Activated CD4-positive, alpha-beta memory T cell treated with anti-CD3 and anti-CD28 coated beads, Interleukin-2, amount 10 ng/mL, durations not matched to agents 7 days and 5 days (primary cell): ENCODE data around the gene LEO1. TPM values are rescaled to one million over a fixed set of nuclear protein-coding genes. Genes with fewer than 3 reads are reported as not detected.
"Not testable (repeated sequence)": the region's sequence is repeated elsewhere in the genome, so short reads cannot be mapped to it uniquely, and the experiment has no call there.

Source experiments
- CTCF ChIA-PET: fragments of 350-600 bp; sonication (Branson Sonifier 250); formaldehyde crosslinking; loops from one replicate; lab custom pipeline; 2021; ENCODE audit warnings: antibody characterized with exemption, inconsistent platforms; lab: Charles Lee
- POLR2A ChIA-PET: fragments of 350-600 bp; sonication (Branson Sonifier 250); formaldehyde crosslinking; loops from one replicate; lab custom pipeline; 2021; ENCODE audit warnings: antibody characterized with exemption; lab: Charles Lee
- DNase-seq: peaks from one replicate; pipeline ENCODE4 v3.0.0-alpha.2; 2020
- H3K27ac Mint-ChIP-seq: one replicate; pipeline ENCODE4 v1.8.0; 2021; ENCODE audit warnings: mild to moderate bottlenecking, mixed read lengths
- H3K27me3 Mint-ChIP-seq: one replicate; pipeline ENCODE4 v1.8.0; 2021; ENCODE audit warnings: mixed read lengths
- H3K36me3 Mint-ChIP-seq: one replicate; pipeline ENCODE4 v1.8.0; 2021; ENCODE audit warnings: low read depth, mixed read lengths
- H3K4me1 Mint-ChIP-seq: one replicate; pipeline ENCODE4 v1.8.0; 2021; ENCODE audit warnings: mixed read lengths
- H3K4me3 Mint-ChIP-seq: one replicate; pipeline ENCODE4 v1.8.0; 2021; ENCODE audit warnings: mild to moderate bottlenecking, mixed read lengths
- H3K9me3 Mint-ChIP-seq: one replicate; pipeline ENCODE4 v1.8.0; 2021; ENCODE audit warnings: mixed read lengths
- total RNA-seq, 2 experiments: library from RNA; stranded (reverse); gene quantifications; one replicate each; pipeline ENCODE4 v1.2.3, GENCODE V29; 2021

LEO1 gene
- total RNA-seq, 2 experiments from 2014 or later, result 31.2 to 32.8 TPM

DNA sequence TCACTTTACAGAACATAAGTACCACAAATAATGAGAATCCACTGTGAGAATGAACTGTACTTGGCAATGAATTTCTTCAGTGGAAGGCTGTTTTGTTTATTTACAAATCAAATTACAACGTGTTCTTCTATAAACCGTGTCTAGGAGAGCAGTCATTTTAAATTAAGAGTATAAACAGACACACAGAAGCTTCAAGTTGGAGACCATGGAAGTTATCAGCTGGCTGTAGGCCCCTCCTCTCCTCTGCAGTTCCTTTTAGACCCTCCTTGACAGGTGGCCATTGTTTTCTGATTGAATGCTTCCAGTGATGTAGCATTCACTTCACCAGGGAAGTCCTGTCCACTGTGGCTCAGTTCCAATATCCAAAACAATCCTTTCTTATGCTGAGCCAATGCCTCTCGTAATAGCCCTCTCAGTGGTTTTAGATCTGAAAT lies 40.1 kb upstream of the LEO1 start:
- CTCF ChIA-PET, result interaction anchor here (1.3 kb wide), 1 partner anchor 67 kb away, joined by 3 read pairs; no protein-coding TSS in a partner anchor
- H3K27ac Mint-ChIP-seq, result peak overlapping the region; percentile 42

DNA sequence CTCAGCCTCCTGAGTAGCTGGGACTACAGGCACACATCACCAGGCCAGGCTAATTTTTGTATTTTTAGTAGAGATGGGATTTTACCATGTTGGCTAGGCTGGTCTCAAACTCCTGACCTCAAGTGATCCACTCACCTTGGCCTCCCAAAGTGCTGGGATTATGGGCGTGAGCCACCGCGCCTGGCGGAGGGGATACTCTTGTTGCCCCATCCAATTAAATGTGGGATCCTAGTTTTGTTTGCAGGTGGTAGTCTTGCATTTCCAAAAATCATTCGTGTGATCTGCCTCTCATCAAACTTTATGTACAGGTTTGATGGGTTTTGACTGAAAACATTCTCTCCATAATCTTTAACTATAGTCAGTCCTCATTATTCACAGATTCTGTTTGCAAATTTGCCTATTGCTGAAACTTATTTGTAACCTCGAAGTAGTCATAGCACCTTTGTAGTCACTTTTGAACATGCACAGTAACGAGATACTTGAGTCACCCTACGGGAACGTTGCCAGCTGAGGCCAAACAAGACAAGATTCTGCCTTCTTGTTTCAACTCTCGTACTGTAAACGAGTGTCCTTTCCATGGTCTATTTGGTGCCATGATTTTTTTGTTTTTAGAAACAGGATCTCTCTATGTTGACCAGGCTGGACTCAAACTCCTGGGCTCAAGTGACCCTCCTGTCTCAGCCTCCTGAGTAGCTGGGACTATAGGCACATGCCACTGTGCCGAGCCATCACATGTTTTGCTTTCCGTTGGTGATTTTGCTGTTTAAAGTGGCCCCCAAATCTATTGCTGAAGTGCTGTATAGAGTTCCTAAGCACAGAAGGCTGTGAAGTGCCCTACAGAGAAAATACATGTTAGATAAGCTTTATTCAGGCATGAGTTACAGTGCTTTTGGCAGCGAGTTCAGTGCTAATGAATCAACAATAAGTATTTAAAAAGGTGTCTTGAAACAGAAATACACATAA lies 39.3 kb upstream of the LEO1 start:
- Mint-ChIP-seq H3K27ac (peak overlapping the region; percentile 31), H3K36me3 (no peaks in the 10 kb centered on the region), H3K27me3 (no peaks in the 10 kb centered on the region), H3K4me1 (peaks cover 68% of the 10 kb centered on the region), H3K4me3 (no peak overlapping the region), H3K9me3 (no peaks in the 10 kb centered on the region)
- peak; percentile 43 for DNase-seq
- POLR2A ChIA-PET, result interaction anchor here (1.3 kb wide), 1 partner anchor 9 kb away, joined by 5 read pairs; no protein-coding TSS in a partner anchor
- CTCF ChIA-PET, result no interaction called here

More for the DNA sequence above, 40.1 kb upstream of the LEO1 start:
- POLR2A ChIA-PET, result interaction anchor here (0.9 to 1.3 kb wide), 2 partner anchors 8 to 168 kb away, joined by 3 to 5 read pairs; no protein-coding TSS in a partner anchor
- no peak overlapping the region for H3K4me3 Mint-ChIP-seq
- no peaks in the 10 kb centered on the region for H3K9me3 Mint-ChIP-seq
- DNase-seq, result no peak
- no peaks in the 10 kb centered on the region for H3K36me3 Mint-ChIP-seq
- H3K4me1 Mint-ChIP-seq, result peaks cover 60% of the 10 kb centered on the region
- H3K27me3 Mint-ChIP-seq, result no peaks in the 10 kb centered on the region

DNA sequence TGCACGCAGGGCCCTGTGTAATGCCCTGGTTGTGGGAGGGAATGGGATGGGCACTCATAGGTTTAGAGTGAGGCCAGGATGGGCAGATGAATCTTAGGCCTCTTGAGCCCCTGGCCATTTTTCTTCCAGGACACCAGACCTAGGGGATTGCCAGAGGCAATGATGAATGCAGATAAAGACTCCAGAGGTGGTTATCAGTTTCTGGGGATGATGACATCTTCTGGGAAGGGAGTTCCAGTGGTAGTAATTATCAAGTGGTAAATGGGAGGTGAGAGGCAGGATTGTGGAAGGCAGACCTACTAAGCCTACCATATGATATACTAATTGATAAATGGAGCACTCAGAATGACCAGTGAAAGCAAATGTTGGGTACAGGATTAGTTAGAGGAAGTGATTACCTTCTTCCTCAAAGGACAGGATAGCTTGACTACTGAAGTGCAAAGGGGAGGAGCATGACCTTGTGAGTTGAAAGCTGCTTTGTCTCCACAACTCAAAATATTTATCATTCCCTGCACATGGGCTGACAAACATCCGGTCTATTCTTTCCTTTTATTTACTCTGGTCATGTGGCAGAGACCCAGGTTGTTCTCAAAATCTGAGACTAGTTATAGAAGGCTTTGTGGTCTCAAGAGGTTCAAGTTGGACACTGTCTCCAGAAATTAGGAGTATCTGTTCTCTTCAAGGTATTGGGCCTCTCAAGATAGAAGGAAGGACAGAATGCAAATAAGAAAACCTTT lies 37.3 kb upstream of the LEO1 start:
- H3K4me1 Mint-ChIP-seq, result peaks cover 81% of the 10 kb centered on the region
- ChIA-PET CTCF (no interaction called here), POLR2A (interaction anchor here (1.0 to 1.6 kb wide), 2 partner anchors 10 to 11 kb away, joined by 3 to 8 read pairs; no protein-coding TSS in a partner anchor)
- H3K27me3 Mint-ChIP-seq, result no peaks in the 10 kb centered on the region
- no peak for DNase-seq
- H3K9me3 Mint-ChIP-seq, result no peaks in the 10 kb centered on the region
- H3K27ac Mint-ChIP-seq, result peak overlapping the region; percentile 78
- H3K4me3 Mint-ChIP-seq, result no peak overlapping the region
- H3K36me3 Mint-ChIP-seq, result no peaks in the 10 kb centered on the region

DNA sequence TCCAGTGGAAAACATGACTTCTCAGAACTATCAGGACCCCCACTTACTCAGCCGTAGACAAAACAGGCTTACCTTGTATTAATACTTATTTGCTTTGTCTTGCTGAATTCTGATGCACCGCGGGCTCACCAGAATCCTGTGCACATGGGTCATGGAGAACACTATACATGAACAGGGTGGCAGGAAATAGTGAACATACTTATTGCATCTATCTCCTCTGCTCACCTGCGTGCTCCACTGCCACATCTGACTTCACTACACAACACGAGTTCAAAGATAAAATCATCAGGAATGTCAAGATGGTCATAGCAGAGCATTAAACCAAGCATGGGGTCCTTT lies 36.8 kb upstream of the LEO1 start:
- ChIA-PET CTCF (interaction anchor here (1.2 kb wide), 1 partner anchor 73 kb away, joined by 5 read pairs; no protein-coding TSS in a partner anchor), POLR2A (interaction anchor here (1.6 to 6.6 kb wide), 2 partner anchors 12 kb away, joined by 8 to 56 read pairs; partner anchors contain the start of gene MAPK6)
- Mint-ChIP-seq H3K4me1 (peaks cover 81% of the 10 kb centered on the region), H3K27ac (peak overlapping the region; percentile 78), H3K27me3 (no peaks in the 10 kb centered on the region), H3K9me3 (no peaks in the 10 kb centered on the region), H3K36me3 (no peaks in the 10 kb centered on the region), H3K4me3 (no peak overlapping the region)
- DNase-seq, result no peak

DNA sequence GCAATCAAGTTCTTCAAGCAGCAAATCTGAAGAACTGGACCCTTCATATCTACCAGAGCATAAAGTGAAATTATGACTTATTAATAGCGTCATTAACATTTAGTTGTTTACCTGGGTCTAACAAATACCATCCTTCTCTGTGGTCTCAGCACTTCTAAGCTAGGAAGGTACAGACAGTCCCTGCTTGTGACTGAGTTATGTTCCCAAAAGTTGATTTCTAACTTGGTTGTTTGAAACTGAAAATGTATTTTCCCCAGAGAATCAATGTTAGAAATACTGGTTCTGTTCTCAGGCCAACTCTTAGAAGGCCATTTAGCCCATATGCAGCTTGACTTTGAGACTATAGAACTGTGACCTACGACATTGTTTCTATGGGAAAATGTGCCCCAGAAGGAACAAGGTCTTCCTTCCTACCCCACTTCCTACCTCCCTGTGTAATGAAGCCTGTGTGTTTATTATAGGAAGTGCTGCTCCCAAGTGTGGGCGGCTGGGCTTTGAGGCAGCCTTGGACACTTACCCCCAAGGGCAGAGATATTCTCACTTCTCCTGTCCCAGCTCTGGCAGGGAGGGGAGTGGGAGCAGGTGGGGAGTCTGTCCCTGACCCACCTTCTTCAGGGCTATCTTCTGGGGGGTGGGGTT lies 35.2 kb upstream of the LEO1 start:
- Mint-ChIP-seq H3K36me3 (peaks cover 2% of the 10 kb centered on the region), H3K27me3 (no peaks in the 10 kb centered on the region), H3K4me3 (peak overlapping the region; percentile 40), H3K9me3 (peaks cover 3% of the 10 kb centered on the region), H3K27ac (peak overlapping the region; percentile 77), H3K4me1 (peaks cover 74% of the 10 kb centered on the region)
- no peak for DNase-seq
- ChIA-PET CTCF (interaction anchor here (0.7 to 2.7 kb wide), 8 partner anchors 13 to 1137 kb away, joined by 3 to 14 read pairs (median 4); partner anchors contain the start of gene LEO1), POLR2A (interaction anchor here (0.9 to 6.6 kb wide), 8 partner anchors 11 to 172 kb away, joined by 3 to 56 read pairs (median 4); partner anchors contain the start of genes LEO1 and MAPK6)

DNA sequence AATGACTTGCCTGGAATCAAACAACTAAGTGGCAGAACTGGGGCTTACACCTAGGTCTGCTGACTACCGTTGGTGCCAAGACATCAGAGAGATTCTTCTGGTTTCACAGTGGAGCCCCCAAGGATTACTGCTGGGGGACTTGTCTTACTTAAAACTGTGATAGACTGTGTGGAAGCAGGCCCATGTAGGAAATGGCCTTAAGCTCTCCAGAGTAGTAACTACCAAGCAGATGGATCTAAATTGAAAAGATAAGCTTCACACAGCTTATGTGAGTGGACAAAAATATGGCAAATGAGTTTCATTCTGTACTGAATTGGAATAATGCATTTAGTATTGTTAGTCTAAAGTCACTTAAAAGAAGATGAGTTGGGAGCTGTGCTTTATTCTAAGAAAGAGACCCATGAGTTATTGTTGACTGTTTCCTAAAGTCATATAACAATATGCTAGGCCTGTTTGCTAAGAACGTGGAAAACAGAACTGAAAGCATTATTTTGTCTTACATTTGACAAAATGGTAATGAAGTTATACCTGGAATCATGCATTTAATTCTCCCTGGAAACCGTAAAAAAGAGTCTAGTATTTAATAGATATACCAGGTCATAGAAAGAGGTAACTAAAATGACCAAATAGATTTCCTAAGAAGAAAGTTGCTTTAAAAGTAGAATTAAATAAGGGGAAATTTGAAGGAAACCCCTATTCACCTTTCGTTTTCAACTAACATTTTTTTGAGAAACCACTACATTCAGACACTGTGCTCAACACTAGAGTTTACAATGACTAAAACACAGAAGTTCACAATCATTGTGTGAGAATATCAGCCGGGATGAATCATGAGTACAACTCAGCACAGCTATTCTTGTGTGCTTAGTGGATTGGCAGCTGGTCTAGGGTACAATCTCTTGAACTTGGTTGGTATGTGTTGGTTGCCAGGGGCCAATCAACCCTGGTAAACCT lies 34.4 kb upstream of the LEO1 start:
- H3K36me3 Mint-ChIP-seq, result peaks cover 2% of the 10 kb centered on the region
- peak overlapping the region; percentile 40 for H3K4me3 Mint-ChIP-seq
- H3K4me1 Mint-ChIP-seq, result peaks cover 66% of the 10 kb centered on the region
- peaks cover 3% of the 10 kb centered on the region for H3K9me3 Mint-ChIP-seq
- peak overlapping the region; percentile 77 for H3K27ac Mint-ChIP-seq
- no peaks in the 10 kb centered on the region for H3K27me3 Mint-ChIP-seq
- peak; percentile 24 for DNase-seq
- ChIA-PET CTCF (interaction anchor here (1.0 to 2.7 kb wide), 6 partner anchors 14 to 202 kb away, joined by 3 to 14 read pairs (median 4); no protein-coding TSS in a partner anchor), POLR2A (interaction anchor here (0.9 to 6.6 kb wide), 8 partner anchors 10 to 173 kb away, joined by 3 to 56 read pairs (median 4); partner anchors contain the start of genes LEO1 and MAPK6)

DNA sequence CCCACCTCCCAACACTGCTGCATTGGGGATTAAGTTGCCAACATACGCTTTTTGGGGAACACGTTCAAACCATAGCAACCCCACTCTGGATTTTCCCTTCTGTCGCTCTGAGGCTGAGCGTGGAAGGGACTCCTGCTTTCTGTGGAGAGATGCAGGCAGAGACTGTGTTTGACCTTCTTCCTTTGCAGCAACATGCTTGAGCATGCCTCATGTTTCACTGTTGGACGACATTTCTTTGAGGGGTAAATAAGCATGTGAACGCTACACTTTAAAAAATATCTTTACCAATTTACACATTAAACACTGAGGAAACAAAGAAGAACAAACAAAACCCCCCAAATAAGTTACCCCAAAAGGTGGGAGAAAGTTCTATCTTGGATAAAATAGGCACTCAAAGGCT lies 33.2 kb upstream of the LEO1 start:
- no peaks in the 10 kb centered on the region for H3K27me3 Mint-ChIP-seq
- POLR2A ChIA-PET, result interaction anchor here (1.7 to 6.6 kb wide), 2 partner anchors 15 to 31 kb away, joined by 4 to 56 read pairs; partner anchors contain the start of gene MAPK6
- no peak for DNase-seq
- H3K9me3 Mint-ChIP-seq, result peaks cover 3% of the 10 kb centered on the region
- CTCF ChIA-PET, result interaction anchor here (0.6 to 2.7 kb wide), 2 partner anchors 47 to 74 kb away, joined by 3 to 14 read pairs; no protein-coding TSS in a partner anchor
- H3K4me1 Mint-ChIP-seq, result peaks cover 60% of the 10 kb centered on the region
- peaks cover 2% of the 10 kb centered on the region for H3K36me3 Mint-ChIP-seq
- no peak overlapping the region for H3K4me3 Mint-ChIP-seq
- peak overlapping the region; percentile 22 for H3K27ac Mint-ChIP-seq

DNA sequence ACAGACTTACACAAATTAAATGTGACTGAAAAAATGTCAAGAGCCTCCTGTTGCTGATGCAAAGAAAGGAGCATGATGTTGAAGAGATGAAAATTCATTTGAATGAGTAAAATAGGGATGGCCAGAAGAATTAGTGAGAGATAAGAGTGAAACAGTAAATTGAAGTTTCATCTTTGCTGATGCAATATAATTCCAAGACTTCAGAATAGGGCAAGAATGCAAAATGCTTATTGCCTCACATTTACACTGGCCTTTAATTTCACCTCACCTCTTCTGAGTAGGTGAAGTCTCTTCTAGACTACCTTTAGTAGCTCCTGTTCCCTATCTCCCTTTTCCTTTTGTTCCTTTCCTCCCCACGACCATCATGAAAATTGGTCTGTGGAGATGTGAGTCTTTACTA lies 32.1 kb upstream of the LEO1 start:
- no peak overlapping the region for H3K27ac Mint-ChIP-seq
- H3K9me3 Mint-ChIP-seq, result peaks cover 3% of the 10 kb centered on the region
- POLR2A ChIA-PET, result interaction anchor here (1.5 to 6.6 kb wide), 3 partner anchors 17 to 32 kb away, joined by 4 to 56 read pairs (median 5); partner anchors contain the start of genes LEO1 and MAPK6
- CTCF ChIA-PET, result interaction anchor here (0.8 to 1.0 kb wide), 2 partner anchors 42 to 136 kb away, joined by 3 read pairs; no protein-coding TSS in a partner anchor
- H3K4me1 Mint-ChIP-seq, result peaks cover 53% of the 10 kb centered on the region
- no peak overlapping the region for H3K4me3 Mint-ChIP-seq
- no peak for DNase-seq
- peaks cover 2% of the 10 kb centered on the region for H3K36me3 Mint-ChIP-seq
- H3K27me3 Mint-ChIP-seq, result no peaks in the 10 kb centered on the region

DNA sequence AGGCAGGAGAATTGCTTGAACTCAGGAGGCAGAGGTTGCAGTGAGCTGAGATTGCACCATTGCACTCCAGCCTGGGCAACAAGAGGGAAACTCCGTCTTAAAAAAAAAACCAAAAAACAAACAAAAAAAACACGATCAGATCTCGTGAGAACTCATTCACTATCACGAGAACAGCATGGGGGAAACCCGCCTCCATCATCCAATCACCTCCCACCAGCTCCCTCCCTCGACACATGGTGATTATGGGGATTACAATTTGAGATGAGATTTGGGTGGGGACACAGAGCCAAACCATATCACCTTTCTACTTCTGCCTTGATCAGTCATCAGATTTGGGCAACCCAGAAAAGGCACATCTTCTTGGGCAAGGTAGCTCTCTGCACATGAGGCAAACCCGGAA lies 31.5 kb upstream of the LEO1 start:
- not testable (repeated sequence) for H3K9me3 Mint-ChIP-seq, DNase-seq, H3K4me3 Mint-ChIP-seq, H3K27me3 Mint-ChIP-seq, H3K36me3 Mint-ChIP-seq, H3K27ac Mint-ChIP-seq
- POLR2A ChIA-PET, result interaction anchor here (1.3 to 6.6 kb wide), 3 partner anchors 17 to 31 kb away, joined by 3 to 56 read pairs (median 5); partner anchors contain the start of genes LEO1 and MAPK6
- CTCF ChIA-PET, result interaction anchor here (1.0 kb wide), 1 partner anchor 42 kb away, joined by 3 read pairs; no protein-coding TSS in a partner anchor
- H3K4me1 Mint-ChIP-seq, result peaks cover 47% of the 10 kb centered on the region

DNA sequence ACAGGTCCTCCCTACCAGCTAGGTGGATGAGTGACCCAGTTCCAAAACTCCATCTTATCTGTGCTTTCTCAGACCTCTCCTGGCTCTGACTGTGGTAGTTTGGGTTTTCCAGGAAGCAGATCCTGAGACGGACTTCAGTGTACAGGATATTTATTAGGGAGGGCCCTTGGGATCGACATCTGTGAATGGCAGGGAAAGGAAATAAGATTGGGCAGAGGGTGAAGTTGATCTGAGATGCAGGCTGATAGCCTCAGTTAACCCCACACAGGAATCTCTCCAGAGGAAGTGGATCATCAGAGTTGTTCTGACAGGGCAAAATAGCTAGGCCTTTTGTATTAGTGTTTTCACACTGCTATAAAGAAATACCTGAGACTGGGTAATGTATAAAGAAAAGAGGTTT lies 30.8 kb upstream of the LEO1 start:
- Mint-ChIP-seq H3K4me1 (peaks cover 42% of the 10 kb centered on the region), H3K27me3 (no peaks in the 10 kb centered on the region), H3K4me3 (no peak overlapping the region), H3K27ac (no peak overlapping the region), H3K36me3 (peaks cover 2% of the 10 kb centered on the region), H3K9me3 (peaks cover 3% of the 10 kb centered on the region)
- CTCF ChIA-PET, result no interaction called here
- POLR2A ChIA-PET, result interaction anchor here (1.3 to 6.6 kb wide), 2 partner anchors 18 to 31 kb away, joined by 3 to 56 read pairs; partner anchors contain the start of genes LEO1 and MAPK6
- no peak for DNase-seq

DNA sequence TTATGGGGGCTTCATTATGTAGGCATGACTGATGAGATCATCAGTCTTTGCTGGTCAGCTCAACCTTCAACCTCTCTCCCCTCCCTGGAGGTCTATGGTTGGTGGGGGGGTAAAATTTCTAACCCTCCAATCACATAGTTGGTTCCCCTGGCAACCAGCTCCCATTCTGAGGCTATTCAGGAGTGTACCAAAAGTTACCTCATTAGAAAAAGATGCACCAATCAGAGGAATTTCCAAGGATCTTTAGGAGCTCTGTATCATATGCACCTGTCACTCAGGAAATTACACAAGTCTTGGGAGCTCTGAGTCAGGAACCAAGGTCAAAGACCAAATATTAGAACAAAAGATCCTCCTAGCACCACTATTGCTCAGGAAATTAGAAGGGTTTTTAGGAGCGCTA lies 21.4 kb upstream of the LEO1 start:
- Mint-ChIP-seq H3K27me3 (no peaks in the 10 kb centered on the region), H3K4me3 (no peak overlapping the region), H3K27ac (no peak overlapping the region), H3K36me3 (no peaks in the 10 kb centered on the region), H3K9me3 (no peaks in the 10 kb centered on the region), H3K4me1 (no peaks in the 10 kb centered on the region)
- POLR2A ChIA-PET, result interaction anchor here (1.2 kb wide), 1 partner anchor 14 kb away, joined by 3 read pairs; no protein-coding TSS in a partner anchor
- DNase-seq, result no peak
- CTCF ChIA-PET, result no interaction called here
